ENCODE results near the gene FRK.

FRK gene

DNA sequence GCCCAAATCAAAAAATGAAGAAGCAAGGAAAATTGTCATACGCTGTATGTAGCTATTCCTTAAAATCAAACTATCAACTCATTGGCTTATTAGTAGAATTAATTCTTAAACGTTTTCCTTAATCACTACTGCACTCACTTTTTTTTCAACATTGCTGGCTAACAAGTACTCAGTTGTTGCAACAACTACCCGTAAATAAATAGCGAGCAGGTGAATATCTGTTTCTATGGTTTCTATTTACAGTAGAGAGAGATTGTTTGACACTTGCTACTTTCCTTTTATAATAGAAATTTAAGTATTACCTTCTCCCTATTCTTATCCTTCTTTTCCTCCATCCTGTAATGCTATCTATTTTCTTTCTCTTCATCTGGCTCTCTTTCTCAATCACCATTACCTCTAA, 25.1 kb downstream of the FRK start:
- no peak for FAIRE-seq

DNA sequence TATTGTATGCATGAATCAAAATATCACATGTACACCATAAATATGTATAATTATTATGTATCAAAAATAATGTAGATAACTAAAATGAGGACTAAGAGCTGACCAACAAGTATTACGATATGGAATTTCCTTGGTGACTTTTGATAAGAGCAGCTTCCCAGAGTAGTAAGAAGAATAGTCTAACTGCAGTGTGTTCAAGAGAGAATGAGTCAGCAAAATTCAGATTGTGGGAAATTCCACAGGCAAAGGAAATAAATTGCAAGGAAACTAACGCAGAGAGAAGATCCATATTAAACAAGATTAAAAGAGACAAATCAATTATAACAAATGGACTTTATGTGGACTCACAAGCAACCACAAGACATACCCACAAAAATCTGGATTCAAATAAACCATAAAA, 26.4 kb downstream of the FRK start:
- FAIRE-seq, result no peak

DNA sequence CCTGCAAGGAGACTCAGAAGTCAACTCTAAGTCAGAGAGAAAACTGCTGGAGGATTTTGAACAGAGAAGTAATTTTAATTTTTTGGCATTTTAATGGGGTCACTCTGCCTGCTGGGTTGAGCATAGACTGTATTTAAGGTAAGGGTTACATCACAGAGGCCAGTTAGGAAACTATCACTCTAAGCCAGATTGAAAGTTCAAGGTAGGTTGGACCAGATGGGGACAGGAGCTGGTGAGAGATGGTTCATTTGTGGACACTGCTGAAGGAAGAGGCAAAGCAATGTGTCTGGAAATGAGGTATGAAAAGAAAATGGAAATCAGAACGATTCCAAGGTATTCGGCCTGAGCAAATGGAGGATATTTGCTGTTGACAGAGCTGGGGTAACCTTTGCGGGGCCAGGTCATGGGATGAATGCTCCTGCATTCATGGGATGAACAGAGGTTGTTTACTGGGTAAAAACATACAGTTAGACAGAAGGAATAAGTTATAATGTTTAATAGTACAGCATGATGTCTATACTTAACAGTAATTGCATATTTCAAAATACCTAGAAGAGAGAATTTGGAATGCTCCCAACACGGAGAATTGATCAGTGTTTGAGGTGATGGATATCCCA, 26.9 kb downstream of the FRK start:
- FAIRE-seq, result no peak

DNA sequence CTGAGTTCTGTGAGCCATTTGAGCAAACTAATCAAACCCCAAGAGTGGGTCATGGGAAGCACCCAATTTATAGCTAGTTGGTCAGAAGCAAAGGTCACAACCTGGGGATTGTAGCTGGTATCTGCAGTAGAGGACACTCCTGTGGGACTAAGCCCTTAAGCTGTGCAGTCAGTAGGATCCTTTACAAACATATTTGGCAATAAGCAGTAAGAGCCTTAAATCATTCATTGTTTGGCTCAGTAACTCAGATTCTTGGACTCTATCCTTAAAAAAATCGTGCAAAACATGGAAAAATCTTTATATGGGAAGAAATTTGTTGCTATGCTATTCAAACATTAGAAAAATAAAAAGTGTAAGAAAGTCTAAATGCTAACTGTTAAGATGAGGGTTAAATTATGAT, 29.9 kb downstream of the FRK start:
- FAIRE-seq, result no peak

DNA sequence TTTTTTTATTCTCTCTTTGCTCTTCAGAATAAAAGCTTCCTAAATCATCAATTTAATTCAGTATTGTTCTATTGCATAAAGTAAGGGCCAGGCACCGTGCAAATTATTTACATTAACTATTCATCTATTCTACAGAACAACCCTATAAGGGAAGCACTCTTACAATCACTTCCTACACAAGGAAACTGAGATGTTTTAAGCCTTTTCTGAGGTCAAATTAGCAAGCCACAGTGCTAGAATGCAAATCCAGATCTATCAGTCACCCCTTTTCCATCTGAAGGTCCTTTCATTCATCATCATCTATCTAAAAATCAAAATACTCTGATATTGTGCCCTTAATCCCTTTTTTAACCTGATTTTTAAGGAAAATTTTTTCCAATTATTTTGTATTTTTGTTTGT, 31.2 kb downstream of the FRK start:
- FAIRE-seq, result no peak

DNA sequence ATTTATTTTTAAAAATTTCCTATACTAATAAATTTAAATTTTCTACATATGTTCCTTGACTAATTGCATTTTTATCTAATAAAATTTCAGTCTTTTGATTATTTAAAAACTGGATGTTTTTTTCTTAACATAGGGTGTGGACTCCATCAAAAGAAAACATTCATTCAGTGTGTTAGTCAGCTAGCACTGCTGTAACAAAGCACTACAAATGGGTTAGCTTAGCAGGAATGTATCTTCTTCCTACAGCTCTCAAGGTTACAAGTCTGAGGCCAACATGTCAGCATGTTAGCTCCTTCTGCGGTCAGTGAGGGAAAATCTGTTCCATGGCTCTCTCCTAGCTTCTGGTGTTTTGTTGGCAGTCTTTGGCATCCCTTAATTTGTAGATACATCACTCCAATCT, 32.5 kb downstream of the FRK start:
- FAIRE-seq, result peak; percentile 45

DNA sequence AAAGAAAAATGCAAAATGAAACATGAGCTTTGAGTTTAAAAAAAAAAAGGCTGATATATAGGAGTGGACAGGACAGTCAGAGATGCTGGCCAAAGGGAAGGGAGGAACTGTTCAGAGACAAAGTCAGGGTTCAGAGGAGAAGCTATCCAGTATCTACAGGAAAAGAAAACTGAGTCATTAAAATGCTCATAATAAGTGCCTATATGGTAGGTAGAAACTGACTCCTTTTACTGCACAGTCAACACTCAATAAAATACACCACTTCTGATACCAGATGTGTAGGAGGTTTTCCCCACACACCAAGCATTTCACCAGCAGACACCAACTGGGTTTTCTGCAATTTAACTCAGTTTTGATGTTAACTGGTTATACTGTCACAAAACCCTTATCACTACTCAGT, 32.9 kb downstream of the FRK start:
- FAIRE-seq, result no peak

DNA sequence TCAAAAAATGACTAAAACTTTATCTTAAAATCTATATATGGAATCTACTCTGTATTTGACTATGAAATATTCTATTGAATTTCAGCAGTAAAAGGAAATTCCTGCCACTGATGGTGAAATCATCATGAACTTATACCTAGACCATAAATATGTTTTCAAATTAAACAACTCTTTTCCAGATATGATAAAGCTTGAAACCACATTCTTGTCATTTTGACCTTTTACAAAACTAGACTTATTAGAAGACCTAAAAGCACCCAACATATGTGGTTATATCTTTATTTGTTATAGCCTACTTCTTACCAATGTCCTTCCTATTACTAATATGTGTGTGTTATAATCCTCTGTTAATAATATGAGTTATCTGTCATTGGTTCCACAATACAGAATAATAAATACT, 35.3 kb downstream of the FRK start:
- FAIRE-seq, result no peak

DNA sequence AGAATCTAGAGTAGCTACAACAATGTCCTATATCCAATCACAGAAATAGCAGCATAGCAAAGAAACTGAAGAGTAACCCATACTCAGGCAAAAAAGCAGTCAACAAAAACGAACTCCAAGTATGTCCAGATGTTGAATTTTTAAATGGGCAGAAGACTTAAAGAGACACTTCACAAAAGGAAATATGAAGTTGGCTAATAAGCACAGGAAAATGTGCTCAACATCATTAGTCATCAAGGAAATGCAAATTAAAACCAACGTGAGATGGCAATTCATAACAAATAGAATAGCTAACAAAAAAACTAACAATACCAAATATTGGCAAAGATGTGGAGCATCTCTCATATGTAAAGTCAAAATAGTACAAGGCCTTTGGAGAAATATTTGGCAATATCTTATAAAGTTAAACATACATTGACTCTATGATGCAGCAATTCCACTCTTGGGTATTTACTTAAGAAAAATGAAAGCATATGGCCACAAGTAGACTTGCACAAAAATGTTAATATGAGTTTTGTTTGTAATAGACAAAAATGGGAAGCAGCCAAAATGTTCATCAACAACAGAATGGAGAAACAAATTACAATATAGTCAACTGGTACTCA, 37.7 kb downstream of the FRK start:
- no peak for FAIRE-seq

DNA sequence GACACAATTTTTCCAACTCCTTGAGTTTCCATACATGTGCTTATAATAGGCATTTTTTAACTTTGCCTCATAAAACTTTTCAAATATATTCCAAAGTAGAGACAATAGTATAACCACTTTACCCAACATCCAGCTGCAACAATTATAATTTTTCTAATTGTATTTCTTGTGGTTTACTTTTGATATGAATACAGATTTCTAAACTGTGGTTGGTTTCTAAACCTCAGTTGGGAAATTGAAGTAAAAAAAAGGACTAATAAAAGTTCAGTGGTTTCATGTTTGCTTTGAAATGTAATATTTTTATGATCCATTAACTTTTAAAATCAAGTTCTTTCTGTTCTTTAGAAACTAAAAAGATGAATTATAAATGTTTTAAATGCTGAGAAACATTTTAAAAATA, 40.0 kb downstream of the FRK start:
- FAIRE-seq, result no peak

DNA sequence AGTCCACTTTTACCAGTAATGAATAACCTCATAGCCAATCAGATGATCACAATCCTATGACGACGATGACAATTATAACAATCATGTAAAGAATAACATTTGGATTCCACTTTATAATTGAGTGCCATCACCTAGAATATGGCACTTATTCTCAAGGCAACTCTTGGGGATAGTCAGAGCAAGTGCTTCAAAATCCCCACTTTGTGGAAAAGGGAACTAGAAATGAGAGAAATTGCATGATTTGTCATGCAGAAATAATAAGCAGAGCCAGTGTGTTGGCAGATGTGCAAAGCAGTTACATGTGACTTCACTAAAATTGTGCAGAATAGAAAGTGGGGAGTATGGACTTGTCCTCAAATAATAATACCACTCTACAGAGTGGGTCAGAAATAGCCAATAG, 41.3 kb downstream of the FRK start:
- FAIRE-seq, result no peak

DNA sequence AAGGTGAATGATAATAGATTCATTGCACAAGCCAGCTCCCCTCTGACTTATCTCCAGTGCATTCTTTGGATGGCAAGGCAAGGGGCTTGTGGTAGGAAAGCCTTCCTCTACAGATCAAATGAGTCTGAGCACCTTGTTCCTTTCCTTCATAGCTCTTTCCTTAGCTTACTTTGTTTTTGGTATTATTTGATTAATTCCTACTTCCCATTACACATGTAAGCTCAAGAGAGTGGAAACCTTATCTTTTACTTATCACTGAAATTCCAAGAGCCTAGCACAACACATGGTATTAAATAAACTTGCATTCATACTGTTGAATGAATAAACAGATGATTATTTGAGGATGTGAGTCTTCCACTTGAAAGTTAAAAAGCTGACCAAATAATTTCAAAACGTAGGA, 41.7 kb downstream of the FRK start:
- FAIRE-seq, result no peak

DNA sequence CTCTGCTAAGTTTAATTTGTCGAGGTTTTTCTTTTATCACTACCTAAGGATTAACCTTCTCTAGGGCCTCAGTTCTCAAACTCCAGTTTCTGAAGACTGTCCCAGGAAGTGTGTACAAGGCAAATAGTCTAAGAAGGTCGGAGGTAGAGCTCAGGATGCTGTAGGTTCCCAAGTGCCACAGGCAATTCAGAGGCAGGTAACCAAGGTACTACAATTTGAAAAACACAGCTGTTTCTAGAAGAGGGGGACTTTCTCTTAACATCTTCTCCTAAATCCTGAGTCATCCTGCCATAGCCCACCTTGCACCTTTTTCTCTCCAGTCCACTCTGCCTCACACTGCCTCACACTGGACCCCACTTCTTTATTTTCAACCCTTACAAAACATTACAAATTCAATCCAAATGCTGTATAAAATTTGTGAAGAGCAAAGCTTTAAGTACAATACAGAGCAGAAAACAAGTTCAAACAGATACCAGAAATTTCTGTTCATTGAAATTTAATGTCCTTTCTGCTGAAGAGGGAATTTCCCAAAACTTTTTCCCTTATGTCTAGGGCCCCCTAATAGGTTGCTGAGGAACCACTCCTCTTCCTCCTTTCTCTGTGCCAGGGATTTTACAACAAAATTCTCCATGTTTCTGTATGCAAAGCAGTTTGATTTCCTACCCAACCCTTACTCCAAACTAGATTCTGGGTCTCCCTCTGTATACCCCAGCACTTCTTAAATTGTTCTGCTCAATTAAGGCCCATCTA, 43.0 kb downstream of the FRK start:
- FAIRE-seq, result no peak

DNA sequence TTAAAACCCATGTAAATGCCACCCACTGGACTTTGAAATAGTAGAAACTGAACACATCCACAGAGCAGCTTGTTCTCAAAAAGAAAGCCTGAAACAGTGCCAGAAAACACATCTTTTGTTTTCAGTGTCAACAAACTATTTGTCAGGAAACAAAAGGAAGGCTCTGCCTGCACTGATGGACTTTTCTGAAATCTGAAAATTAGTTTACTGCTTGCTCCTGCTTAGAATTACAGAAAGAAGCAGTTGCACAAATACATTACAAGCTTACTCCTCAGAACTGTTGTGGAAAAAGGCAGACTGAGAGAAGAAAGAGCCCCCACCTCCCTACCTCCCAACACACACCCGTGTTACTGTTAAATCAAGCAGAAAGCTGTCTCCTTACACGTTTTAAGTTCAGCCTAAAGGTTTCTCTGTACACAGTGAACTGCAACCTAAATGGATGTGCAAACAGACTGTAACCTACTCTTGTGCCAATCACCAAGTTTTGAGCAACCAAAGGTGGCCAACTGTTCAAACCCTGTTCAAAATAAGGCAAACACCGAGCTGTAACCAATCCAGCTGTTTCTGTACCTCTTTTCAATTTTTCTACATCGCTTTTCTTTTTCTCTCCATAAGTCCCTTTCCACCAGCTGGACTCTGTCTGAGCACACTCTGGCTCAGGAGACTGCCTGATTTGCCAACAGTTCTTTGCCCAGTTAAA, 43.7 kb downstream of the FRK start:
- FAIRE-seq, result no peak

DNA sequence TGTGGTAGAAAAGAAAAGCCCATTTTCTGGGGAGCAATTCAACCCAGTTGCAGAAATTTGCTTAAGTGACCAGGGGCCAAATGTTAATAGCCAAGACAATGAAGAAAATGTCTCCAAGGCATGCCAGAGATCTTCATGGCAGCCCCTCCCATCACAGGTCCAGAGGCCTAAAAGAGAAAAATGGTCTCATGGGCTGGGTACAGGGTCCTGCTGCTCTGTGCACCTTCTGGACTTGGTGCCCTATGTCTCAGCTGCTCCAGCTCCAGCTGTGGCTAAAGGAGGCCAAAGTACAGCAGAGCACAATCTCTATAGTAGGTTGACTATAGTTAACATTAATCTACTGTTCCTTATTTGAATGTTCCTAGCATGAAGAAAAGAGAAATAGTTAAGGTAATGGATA, 44.7 kb downstream of the FRK start:
- FAIRE-seq, result no peak

DNA sequence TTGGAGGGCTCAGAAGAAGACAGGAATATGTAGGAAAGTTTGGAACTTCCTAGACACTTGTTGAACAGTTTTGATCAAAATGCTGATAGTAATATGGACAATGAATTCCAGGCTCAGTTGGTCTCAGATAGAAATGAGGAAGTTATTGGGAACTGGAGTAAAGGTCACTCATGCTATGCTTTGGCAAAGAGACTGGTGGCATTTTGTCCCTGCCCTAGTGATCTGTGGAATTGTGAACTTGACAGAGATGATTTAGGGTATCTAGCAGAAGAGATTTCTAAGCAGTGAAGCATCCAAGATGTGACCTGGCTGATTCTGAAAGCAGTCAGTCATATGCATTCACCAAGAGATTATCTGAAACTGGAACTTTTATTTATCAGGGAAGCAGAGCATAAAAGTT, 45.1 kb downstream of the FRK start:
- no peak for FAIRE-seq

DNA sequence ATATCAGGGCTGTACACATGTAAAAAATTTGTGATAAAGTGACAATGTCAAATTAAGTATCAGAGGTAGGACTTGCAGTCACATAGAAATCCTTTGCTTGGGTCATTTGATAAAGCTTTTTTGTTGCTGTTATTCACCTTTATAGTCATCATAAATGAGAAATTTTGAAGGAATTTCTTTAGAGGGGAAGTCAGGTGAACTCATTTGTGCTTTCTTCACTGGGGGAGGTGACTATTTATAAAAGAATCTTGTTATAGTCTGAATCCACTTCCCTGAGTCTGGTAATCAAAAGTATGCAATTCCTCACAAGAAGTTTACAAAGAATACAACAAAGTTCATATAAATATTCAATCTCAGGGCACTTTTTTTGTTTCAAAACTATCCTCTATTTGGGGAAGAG, 47.7 kb downstream of the FRK start:
- FAIRE-seq, result no peak

DNA sequence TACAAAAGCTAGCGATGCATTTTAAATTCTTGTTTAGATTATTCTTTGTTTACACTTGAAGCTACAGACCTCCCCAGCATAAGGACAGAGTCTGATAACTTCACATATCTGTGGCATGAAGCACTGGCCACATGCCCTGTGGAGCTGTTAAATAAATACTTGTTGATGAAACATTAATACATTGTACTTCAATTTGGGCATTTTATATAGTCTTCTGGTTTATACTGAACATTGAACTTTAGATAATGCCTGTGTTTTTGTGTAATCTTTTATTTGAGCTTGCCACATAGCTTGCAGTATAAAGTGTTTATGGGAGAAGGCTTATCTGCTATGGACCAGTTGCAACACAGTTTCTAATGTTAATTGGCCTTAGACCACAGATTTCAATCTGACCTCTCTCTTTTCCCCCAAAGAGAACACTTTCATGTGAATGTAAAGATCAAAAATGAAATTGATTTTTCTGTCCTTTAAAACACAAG, 48.2 kb downstream of the FRK start:
- FAIRE-seq, result no peak

DNA sequence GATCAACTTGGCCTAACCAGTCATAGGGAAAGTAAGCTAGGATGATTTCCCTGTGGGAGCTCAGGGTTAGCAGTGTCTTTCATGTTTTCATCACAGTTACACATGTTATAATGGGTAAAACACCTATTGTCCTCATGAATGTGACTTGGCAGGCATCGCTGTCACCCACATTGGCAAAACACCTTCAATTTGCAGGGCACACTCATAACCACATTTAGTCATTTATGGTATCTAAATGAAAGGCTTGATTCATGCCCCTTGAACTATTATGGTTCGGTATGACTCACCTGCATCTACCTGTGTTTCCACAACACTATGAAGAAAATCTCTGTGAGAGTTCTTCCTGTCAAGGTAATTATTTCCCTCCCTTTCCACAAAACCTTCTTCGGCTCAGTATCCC, 49.2 kb downstream of the FRK start:
- no peak for FAIRE-seq

DNA sequence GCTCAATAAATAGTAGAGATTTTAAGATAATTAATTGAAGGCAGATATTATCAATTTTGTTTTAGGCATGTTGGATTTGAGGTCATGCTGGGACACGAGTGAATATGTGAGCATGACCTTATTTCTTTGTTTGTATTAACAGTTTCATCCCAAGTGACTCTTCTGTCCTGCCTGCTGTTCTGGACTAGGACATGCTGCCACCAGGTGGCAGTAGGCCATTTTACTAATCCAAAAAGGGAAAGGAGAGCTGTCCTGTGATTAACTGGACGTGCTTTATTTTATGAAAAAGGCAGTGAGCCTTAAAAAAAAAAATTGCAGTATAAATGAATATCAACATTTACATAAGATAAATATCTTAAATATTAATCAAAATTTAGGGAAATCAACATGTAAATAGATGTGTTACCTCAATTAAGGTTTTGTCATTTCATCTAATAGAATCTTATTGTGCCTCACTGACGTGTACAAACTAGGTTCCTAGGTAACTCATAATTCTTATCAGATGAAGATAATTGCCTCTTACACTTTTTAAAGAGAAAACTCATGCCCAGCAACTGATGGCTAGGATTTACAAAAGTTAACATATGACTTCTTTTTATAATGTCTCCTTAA, 49.8 kb downstream of the FRK start:
- FAIRE-seq, result peak; percentile 10

DNA sequence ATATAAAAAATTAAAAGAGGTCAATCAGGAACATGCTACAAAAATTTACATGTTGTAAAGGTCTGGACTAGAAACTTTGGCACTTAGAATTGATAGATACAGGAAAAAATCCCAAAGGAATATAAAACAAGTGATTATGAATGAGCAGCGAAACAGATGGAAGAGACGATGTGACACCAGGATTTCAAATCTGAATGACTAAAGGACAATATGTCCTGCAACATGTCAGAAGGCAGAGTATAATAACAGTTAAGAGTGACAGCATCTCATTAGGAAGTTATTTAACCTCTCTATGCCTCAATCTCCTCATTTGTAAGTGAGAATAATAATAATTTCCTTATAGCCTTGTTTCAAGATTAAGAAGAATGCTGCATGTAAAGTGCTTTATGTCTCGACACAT, 50.3 kb downstream of the FRK start:
- FAIRE-seq, result no peak

DNA sequence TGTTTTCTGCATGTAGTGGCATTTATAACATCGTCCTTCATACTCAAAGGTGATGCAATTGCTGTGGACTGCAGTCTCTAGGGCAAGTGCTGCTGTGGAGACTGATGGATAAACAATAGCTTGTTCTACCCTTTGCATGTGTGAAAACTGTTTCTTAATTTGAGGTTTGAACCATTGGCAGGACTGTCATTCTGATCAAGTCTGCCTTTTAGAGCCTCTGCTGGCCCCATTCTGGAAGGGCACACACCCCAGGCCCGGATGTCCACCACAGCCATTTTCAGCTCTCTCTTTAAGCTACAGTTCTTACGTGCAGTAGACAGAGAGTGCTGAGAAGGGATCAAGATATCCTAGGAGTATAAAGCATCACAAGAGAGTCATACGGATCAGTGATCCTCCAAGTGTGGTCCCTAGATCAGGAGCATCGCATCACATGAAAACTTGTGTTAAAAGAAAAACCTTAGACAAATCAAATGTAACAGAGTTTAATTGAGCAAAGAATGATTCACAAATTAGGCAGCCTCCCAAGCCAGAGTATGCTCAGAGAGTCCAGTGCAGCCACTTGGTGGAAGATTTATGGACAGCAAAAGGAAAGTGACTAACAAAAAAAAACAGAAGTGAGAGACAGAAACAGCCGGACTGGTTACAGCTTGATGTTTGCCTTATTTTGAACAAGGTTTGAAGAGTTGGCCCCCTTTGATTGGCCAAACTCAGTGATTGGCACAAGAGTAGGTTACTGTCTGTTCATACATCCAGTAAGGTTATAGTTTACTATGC, 52.0 kb downstream of the FRK start:
- FAIRE-seq, result no peak

All from colon (tissue), 2 donors.